HG02973 (cell line): Measurements from ENCODE around the gene NIPAL4.

Source experiments
- ATAC-seq: cut with Tn5 transposase; IDR thresholded peaks from one replicate; pipeline ENCODE4 v1.9.1; 2021; ENCODE audit warnings: moderate library complexity; ENCODE audit not compliant: unreplicated experiment

NIPAL4 gene

DNA sequence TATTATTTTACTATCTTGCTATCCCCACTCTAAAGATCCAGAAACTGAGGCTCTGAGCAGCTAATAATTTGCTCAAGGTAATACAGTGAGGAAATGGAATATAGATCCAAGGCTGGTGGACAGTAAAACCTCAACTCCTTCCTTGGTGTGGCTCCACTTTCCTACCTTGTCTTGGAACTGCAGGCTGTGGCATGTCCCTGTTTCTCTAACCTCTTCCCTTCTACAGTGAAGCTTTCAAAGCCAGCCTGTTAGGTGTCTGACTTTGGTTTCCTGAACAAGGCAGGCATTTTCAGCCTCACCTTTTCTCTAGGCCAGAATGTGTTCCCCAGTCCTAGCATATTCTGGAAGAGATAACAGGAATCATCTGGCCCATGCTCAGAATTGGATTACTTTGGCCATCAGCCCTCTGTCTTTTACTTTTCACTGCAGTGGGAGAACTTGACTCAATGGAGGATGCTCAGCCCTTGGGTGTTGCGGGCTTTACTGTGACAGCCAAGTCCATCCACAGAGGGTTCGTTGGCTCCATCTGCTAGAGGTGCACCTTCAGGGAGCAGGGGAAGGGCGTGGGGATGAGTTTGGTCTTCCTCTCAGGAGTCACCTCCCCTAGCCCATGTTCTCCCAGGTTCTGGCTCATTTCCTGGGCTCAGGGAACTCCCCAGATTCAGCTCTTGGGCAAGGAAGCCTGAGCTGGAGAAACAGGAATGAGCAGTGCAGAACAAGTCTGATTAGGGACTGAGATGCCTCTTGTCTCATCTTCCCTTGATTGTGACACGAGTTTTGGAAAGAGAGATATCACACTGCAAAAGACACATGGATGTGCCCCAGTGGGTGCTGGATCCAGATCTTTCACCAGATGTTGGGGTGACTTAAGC, 1.1 kb downstream of the NIPAL4 start:
- ATAC-seq = no peak

GRCh38 chr5:157463081-157463480, 3.1 kb downstream of the NIPAL4 start:
- ATAC-seq = no peak

GRCh38 chr5:157463621-157464518, 3.9 kb downstream of the NIPAL4 start:
- no peak for ATAC-seq

DNA sequence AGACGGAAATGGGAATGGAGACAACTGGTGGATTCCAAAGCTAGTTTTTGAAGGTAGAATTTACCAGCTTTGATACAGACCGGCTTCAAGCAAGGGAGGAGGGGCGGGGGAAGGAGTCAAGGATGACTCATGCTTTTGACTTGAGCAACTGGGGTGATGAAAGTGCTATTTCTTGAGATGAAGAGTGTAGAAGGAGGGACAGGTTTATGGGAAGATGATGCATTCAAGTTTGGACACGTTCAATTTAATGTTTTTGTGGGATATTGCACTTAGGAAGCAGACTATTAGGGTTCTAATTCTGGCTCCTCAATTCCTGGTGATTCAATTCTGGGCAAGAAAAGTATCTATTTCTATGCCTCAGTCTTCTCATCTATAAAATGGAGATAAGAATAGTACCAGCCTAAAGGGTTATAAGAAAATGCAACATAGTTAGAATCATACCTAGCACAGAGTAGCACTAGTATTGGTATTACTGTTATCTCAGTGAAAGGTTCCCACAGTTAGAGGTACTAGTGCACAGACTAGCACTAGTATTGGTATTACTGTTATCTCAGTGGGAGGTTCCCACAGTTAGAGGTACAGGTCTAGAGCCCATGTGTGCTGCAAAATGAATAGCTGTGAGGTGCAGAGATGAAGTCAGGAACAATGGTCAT, 4.6 kb downstream of the NIPAL4 start:
- peak; percentile 97 for ATAC-seq

GRCh38 chr5:157468293-157468965, 8.4 kb downstream of the NIPAL4 start:
- no peak for ATAC-seq

DNA sequence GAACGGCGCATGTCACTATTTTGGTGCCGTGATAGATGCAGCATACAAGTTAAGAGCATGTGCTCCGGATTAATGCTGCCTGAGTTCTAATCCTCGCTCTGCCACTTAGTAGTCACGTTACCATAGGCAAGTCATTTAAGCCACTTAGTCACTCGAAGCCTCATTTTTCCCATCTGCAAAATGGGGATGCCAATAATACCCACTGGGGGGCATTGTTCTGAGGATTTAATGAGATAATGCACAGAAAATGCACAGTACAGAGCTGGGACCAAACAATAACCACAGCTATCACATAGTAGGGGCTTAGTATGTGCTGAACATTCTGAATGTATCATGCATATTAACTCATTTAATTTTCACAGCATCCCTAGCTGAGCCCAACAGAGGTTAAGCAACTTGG, 9.1 kb downstream of the NIPAL4 start:
- ATAC-seq = no peak

GRCh38 chr5:157469687-157470086, 9.7 kb downstream of the NIPAL4 start:
- ATAC-seq = no peak

DNA sequence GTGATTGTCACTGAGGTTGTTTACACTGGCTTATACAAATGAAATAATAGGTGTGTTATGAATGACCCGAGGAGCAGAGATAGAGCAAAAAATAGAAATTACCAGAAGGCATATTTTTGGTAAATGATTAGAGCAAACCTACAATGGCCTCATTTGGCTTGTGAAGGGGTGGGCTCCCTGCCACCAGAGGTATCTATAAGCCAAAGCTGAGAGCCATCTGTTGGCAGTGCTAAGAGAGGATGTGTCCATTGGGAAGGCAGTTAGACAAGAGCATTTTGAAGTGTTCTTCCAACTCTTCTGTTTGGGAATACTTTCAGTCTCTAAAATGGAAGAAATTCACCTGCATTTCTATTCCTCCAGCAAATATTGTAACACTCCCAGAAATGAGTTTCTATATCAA, 10.6 kb downstream of the NIPAL4 start:
- no peak for ATAC-seq

DNA sequence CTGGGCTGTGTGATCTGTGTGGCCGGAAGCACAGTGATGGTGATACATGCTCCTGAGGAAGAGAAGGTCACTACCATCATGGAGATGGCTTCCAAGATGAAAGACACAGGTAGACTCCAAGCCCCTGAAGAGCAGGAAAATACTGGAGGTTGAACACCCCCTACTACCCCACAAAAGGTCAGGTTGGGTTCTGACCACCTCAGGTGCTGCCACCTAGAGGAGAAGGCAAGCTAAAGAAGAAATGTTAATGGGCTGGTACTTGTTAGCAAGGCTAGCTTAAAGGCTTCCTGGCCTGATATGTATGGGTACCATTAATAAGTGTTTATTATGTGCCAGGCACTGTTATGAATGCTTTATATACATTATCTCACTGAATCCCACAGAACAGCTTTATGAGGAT, 11.7 kb downstream of the NIPAL4 start:
- peak; percentile 50 for ATAC-seq

DNA sequence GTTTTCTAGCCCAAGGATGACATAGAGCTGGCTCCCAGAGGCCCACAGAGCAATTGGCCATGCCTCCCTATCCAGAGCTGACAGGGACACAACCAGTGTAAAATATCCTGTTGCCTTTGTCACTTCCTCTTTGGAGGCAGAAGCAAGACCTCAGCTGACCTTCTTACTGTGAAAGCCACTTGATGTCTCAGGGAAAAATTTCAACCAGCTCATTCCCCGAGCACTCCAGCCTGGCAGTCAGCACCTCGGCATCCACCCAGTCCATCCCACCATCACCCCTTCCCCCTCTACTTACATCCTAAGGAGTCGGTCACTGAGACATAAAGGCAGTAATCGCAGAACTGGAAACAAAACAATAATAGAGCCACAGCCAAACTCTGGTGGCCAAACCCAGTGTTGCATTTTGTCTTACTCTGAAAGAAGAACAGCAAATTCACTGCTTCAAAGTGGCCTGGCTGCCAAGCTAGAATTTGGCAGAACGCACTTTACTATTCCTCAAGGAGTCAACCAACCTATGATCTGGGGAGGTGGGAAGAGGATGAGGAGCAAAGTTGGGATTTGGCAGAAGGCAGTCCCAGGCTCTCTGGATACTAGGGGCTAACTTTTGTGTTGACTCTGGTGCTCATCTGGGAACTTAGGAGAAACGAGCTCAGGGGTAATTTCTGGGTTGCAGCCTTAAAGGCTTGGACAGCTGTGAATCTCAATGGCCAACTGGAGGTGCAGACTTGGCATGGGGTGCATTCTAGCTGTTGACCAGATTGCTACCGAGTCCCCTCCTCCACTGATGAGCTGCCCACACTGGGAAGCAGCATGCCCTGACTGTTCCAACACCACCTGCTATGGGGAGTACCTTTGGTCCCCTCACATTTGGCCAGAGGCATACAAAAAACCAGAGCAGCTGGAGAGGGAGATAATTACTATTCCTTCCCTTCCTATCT, 13.6 kb downstream of the NIPAL4 start:
- ATAC-seq = no peak

GRCh38 chr5:157475432-157475831, 15.4 kb downstream of the NIPAL4 start:
- no peak for ATAC-seq

- ATAC-seq = no peak
These were observed 16.8 kb downstream of the NIPAL4 start for GRCh38 chr5:157476702-157477408.

GRCh38 chr5:157477814-157478494, 17.9 kb downstream of the NIPAL4 start:
- no peak for ATAC-seq

DNA sequence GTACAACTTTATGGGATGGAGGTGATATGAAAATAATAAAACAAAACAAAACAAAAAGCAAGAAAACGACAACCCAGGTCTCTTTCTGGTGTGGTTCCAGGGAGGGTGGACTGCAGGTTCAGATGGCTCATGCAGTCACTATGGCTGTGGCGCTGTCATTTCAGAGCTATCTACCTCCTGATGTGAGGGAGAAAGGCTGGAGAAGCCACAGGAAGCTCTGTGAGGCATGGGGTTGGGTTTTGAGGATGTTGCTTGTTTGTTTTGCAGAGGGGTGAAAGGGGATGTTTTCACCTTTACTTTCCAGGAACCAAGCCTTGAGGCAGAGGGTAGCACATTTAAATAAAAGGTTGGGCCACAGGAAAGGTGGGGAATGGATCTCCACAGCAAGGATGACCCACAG, 18.7 kb downstream of the NIPAL4 start:
- no peak for ATAC-seq

DNA sequence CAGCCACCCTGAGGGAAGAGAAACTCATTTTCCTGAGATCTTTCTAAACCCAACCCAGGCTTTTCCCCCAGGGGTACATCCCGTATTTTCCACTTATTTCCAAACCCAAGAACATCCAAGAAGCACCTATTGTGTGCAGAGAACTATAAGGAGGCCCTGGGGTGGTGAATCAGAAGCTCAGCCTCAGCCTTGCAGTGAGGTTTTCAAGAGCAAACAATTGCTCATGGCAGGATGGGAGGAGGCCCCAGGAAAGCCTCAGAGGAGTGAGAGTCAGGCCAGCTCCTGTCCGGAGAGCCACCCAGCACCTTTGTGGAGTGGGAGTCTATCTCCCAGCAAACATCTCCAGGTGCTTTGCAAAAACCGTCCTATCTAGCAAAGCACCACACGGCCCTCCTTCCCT, 19.2 kb downstream of the NIPAL4 start:
- no peak for ATAC-seq

DNA sequence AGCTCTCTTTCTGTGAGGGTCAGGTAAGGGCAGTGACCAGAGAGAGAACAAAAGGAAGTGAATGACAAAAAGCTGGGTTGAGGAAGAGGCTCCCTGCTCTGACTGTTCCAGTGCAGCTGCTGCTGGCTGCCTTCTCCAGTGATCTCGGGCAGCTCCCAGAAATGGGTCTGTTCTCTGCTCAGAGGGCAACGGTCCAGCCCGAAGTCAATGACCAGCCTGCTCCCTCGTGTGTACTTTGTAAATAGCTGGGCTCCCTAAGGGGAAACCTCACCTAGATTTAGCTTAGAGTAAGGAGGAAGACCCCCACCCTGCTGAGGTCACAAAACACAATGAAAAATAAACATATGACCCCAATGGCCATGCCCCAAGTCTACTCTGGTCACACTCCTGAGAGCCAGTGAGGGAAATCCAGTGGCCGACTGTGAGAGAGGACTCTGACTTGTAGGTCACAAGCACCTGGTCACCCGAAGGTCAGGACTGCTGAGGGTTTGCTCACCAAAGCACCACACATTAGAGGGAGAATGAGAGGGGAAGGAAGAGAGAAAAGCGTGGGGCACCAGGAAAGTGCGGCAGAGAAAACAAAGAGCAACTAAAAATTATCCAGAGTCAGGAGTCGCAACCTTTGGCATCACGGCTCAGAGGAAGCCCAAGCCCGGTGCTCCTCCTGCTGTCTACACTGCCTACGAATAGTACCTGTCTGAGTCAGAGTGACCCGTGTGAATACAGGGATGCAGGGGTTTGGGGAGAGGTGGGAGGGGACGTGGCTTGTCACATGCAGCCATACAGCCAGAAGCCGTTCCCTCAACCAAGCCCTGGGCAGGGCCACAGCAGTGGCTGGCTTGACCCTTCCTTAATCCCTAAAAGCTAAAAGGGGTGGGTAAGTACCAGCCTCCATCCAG, 19.8 kb downstream of the NIPAL4 start:
- no peak for ATAC-seq

DNA sequence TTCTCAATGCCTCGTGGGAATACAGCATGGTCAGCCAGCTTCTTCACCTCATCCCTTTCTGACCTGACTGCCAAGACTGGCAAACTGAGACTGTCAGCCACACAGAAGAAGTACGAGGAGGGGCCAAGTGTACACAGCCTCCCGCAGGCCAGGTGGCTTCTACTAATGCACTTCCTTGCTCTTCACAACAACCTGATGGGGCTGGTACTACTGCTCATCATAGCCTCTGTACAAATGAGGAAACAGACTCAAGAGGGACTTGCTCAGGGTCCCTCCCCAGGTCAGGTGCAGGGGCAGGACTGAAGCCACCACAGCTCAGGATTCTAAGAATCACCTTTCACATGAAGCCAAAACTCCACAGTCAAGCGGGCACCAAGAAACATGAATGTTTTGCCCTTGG, 21.3 kb downstream of the NIPAL4 start:
- no peak for ATAC-seq

DNA sequence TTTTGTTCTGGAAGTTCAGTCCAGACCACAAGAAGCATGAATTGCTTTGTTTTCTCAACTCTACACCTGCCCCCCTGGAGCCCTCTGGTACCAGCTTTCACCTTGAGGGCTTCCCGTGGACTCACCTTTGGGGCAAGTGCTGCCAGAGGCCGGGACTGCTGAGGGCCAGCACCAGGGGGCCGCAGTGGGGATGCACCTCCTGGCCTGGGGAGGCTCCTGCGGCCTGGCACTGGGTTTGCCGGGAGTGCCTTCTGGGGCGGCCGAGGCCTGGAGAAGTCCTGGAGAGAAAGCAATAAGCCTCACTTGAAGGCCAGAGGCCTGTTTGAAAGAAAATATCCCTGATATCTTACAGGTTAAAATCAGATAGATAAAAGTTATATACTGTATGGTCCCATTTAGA, 21.7 kb downstream of the NIPAL4 start:
- ATAC-seq = no peak
